ENCODE data around the gene FUOM. TPM values are rescaled to one million over a fixed set of nuclear protein-coding genes. Genes with fewer than 3 reads are reported as not detected.

Gene FUOM
- total RNA-seq, 2 experiments from 2014 or later: 30.4 to 46.0 TPM

DNA sequence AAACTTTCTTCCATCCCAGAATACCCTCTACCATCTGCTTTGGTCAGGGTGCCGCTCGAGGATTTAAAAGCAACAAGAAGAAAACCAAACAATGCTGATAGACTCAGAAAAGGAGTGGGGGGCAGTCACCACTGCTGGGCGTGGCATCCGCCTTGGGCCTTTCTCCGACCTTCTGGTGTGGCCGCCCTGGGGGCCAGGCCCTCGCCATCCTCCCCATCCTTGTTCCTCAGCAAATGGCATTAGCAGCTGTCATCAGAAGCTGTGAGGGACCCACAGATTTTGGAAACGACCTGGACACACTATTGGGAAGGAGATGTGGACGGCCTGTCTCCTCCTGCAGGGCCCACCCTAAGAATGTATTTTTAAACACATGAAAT is 45.1 kb downstream of the FUOM start:
- Histone ChIP-seq H3K4me3 (ENCODE audit: low read depth, low read length, poor library complexity, severe bottlenecking) (no peak overlapping the region), H3K27ac (ENCODE audit: low read depth, low read length, poor library complexity, severe bottlenecking) (peak overlapping the region; percentile 87), H3K79me2 (ENCODE audit: insufficient read depth, low read depth, low read length) (peaks cover 7% of the 10 kb centered on the region; the same call in 1 of the 2 replicates), H4K20me1 (ENCODE audit: insufficient read depth, low read length) (no peaks in the 10 kb centered on the region), H3K4me1 (ENCODE audit: insufficient read depth, low read length, poor library complexity, severe bottlenecking) (peaks cover 28% of the 10 kb centered on the region), H2AFZ (ENCODE audit: low read length) (no peak overlapping the region), H3K9me3 (ENCODE audit: low read length) (no peaks in the 10 kb centered on the region), H3K4me2 (ENCODE audit: low read length) (no peak overlapping the region), H3K9me2 (ENCODE audit: insufficient read depth, low read length) (no peaks in the 10 kb centered on the region), H3K36me3 (ENCODE audit: insufficient read depth, low read length) (peaks cover 38% of the 10 kb centered on the region)
- BruUV-seq (replicated peaks): no TSS peak
- ChIA-PET CTCF (ENCODE audit: unreplicated experiment) (no interaction called here), POLR2A (no interaction called here)
- DNase-seq (ENCODE audit: low spot score): no peak
- intact Hi-C loops (cut with micrococcal nuclease; ENCODE audit: unreplicated experiment): no loop called here
- TF ChIP-seq, protein P1, sequence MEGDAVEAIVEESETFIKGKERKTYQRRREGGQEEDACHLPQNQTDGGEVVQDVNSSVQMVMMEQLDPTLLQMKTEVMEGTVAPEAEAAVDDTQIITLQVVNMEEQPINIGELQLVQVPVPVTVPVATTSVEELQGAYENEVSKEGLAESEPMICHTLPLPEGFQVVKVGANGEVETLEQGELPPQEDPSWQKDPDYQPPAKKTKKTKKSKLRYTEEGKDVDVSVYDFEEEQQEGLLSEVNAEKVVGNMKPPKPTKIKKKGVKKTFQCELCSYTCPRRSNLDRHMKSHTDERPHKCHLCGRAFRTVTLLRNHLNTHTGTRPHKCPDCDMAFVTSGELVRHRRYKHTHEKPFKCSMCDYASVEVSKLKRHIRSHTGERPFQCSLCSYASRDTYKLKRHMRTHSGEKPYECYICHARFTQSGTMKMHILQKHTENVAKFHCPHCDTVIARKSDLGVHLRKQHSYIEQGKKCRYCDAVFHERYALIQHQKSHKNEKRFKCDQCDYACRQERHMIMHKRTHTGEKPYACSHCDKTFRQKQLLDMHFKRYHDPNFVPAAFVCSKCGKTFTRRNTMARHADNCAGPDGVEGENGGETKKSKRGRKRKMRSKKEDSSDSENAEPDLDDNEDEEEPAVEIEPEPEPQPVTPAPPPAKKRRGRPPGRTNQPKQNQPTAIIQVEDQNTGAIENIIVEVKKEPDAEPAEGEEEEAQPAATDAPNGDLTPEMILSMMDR (conservative IDR thresholded peaks at IDR 0.05; ENCODE audit: low read length): no peak
- no peak for TF ChIP-seq EZH2phosphoT487 (IDR thresholded peaks at IDR 0.05; ENCODE audit: borderline replicate concordance, low read depth, low read length)

DNA sequence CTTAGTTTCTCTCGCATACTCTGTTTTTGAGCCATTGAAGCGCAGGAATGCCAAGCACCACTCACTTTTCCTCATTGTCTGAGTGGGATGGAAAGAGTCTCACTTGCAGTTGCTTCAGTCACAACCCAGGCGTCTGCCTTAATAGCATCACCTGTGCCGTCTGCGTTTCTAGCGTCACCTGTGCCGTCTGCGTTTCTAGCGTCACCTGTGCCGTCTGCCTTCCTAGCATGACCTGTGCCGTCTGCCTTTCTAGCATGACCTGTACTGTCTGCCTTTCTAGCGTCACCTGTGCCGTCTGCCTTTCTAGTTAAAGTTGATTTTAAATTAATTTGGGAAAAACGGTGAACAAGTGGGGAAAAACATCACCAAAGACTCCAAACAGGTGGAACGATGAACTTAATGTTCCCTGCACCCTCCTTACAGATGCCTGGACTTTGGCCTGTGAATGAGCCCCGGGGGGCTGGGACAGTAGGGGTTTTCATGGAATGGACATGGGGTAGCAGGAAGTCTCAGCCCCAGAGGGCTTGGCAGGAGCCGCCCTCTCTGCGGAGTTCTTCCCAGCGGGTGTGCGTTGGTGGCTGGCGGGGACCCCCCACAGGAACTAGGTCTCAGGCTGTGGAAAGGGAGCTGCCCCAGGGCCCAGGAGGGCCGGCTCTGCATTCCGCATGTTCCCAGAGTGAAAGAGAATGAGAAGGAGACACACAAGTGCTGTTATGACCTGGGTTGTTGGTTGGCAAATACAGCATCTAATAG is 45.6 kb downstream of the FUOM start:
- no peaks in the 10 kb centered on the region for H3K9me2 ChIP-seq (ENCODE audit: insufficient read depth, low read length)
- no peak overlapping the region for H3K4me2 ChIP-seq (ENCODE audit: low read length)
- ChIA-PET CTCF (ENCODE audit: unreplicated experiment) (no interaction called here), POLR2A (no interaction called here)
- peaks cover 32% of the 10 kb centered on the region for H3K4me1 ChIP-seq (ENCODE audit: insufficient read depth, low read length, poor library complexity, severe bottlenecking)
- H4K20me1 ChIP-seq (ENCODE audit: insufficient read depth, low read length): no peaks in the 10 kb centered on the region
- TF ChIP-seq, protein P1 (conservative IDR thresholded peaks at IDR 0.05; ENCODE audit: low read length): no peak
- TF ChIP-seq EZH2phosphoT487 (IDR thresholded peaks at IDR 0.05; ENCODE audit: borderline replicate concordance, low read depth, low read length): no peak
- H3K4me3 ChIP-seq (ENCODE audit: low read depth, low read length, poor library complexity, severe bottlenecking): no peak overlapping the region
- H3K27ac ChIP-seq (ENCODE audit: low read depth, low read length, poor library complexity, severe bottlenecking): no peak overlapping the region
- no TSS peak for BruUV-seq (replicated peaks)
- peaks cover 13% of the 10 kb centered on the region for H3K79me2 ChIP-seq (ENCODE audit: insufficient read depth, low read depth, low read length)
- H3K36me3 ChIP-seq (ENCODE audit: insufficient read depth, low read length): peaks cover 38% of the 10 kb centered on the region
- H3K9me3 ChIP-seq (ENCODE audit: low read length): no peaks in the 10 kb centered on the region
- no peak for DNase-seq (ENCODE audit: low spot score)
- intact Hi-C loops (cut with micrococcal nuclease; ENCODE audit: unreplicated experiment): no loop called here
- H2AFZ ChIP-seq (ENCODE audit: low read length): no peak overlapping the region

DNA sequence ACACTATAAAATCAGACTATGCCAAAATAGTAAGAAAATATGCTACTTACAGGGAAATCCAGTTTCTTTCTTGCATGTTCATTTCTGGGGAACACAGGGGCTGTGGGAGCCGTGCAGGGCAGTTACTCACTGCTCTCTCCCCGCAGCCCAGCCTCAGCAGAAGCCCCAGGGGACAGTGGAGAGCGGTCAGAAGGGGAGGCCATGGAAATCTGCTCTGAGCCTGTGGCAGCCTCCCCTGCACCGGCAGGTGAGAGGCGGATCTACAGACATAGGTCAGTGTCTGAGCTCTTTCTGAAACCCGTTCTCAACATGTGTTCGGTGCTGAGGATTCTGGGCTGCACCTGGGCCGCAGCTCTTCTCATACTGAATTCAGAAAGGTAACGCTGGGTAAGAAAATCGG is 46.2 kb downstream of the FUOM start:
- intact Hi-C loops (cut with micrococcal nuclease; ENCODE audit: unreplicated experiment): no loop called here

More for the DNA sequence above, 46.2 kb downstream of the FUOM start:
- Histone ChIP-seq H2AFZ (ENCODE audit: low read length) (no peak overlapping the region), H3K9me2 (ENCODE audit: insufficient read depth, low read length) (no peaks in the 10 kb centered on the region), H3K4me2 (ENCODE audit: low read length) (no peak overlapping the region), H3K9me3 (ENCODE audit: low read length) (no peaks in the 10 kb centered on the region), H3K4me1 (ENCODE audit: insufficient read depth, low read length, poor library complexity, severe bottlenecking) (peaks cover 33% of the 10 kb centered on the region), H3K79me2 (ENCODE audit: insufficient read depth, low read depth, low read length) (peaks cover 18% of the 10 kb centered on the region), H3K36me3 (ENCODE audit: insufficient read depth, low read length) (peaks cover 38% of the 10 kb centered on the region), H4K20me1 (ENCODE audit: insufficient read depth, low read length) (no peaks in the 10 kb centered on the region), H3K27ac (ENCODE audit: low read depth, low read length, poor library complexity, severe bottlenecking) (no peak overlapping the region), H3K4me3 (ENCODE audit: low read depth, low read length, poor library complexity, severe bottlenecking) (no peak overlapping the region)
- ChIA-PET POLR2A (no interaction called here), CTCF (ENCODE audit: unreplicated experiment) (no interaction called here)
- TF ChIP-seq EZH2phosphoT487 (IDR thresholded peaks at IDR 0.05; ENCODE audit: borderline replicate concordance, low read depth, low read length): no peak
- TF ChIP-seq, protein P1 (conservative IDR thresholded peaks at IDR 0.05; ENCODE audit: low read length): no peak
- BruUV-seq (replicated peaks): no TSS peak
- DNase-seq (ENCODE audit: low spot score): no peak

Data from OCI-LY7 (cell line).